ENCODE measurements around the gene TAF1B.

The TAF1B gene

DNA sequence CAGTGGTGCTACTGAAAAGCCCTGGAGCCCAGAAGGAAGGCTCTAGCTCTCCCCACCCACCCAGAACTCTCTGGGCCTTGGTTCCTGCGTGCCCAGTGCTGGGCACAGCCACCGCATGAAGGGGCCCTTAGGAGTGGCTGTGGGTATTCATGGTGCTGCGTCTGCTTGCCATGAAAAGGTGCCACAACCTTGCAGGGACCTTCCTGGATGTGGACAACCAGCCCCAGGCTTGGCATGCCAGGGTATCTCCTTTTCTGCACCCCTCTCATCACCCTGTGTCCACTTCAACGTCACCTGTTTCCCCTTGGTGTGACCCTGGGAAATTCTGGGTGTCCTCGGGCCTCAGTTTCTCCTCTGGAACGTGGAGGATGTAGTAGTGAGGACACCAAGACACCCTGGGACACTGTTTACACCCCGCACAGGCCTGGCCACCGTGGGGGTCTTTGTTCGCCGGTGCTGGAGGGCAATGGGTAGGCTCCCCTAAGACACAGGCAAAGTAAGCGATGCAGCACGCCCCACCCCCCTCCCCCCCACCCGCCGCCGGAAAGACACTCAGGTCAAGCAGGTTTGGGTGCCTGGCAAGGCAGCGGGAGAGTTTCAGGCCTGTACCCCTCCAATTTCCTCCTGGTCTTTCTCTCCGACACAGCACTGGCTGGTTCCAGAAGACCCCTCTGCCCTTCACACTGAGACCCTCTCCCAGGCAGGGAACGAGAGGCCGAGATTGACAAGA is 34.8 kb upstream of the TAF1B start:
- H3K4me3 ChIP-seq (replicated peaks in 1 of 2; ENCODE audit: low read depth in 2 of 2, low read length in 2 of 2): no peak overlapping the region
- no peak for TF ChIP-seq CTCF (IDR thresholded peaks at IDR 0.05; ENCODE audit: low read depth, low read length)
- DNase-seq (ENCODE audit: low read depth in 2 of 2): no peak

GRCh38 chr2:9809064-9809356 is 34.3 kb upstream of the TAF1B start:
- TF ChIP-seq CTCF (IDR thresholded peaks at IDR 0.05; ENCODE audit: low read depth, low read length): no peak
- DNase-seq (ENCODE audit: low read depth in 2 of 2): no peak
- no peak overlapping the region for H3K4me3 ChIP-seq (replicated peaks in 1 of 2; ENCODE audit: low read depth in 2 of 2, low read length in 2 of 2)

- H3K4me3 ChIP-seq (replicated peaks in 1 of 2; ENCODE audit: low read depth in 2 of 2, low read length in 2 of 2): no peak overlapping the region
- DNase-seq (ENCODE audit: low read depth in 2 of 2): no peak
- TF ChIP-seq CTCF (IDR thresholded peaks at IDR 0.05; ENCODE audit: low read depth, low read length): no peak
Measured at GRCh38 chr2:9809448-9810088, 33.7 kb upstream of the TAF1B start.

DNA sequence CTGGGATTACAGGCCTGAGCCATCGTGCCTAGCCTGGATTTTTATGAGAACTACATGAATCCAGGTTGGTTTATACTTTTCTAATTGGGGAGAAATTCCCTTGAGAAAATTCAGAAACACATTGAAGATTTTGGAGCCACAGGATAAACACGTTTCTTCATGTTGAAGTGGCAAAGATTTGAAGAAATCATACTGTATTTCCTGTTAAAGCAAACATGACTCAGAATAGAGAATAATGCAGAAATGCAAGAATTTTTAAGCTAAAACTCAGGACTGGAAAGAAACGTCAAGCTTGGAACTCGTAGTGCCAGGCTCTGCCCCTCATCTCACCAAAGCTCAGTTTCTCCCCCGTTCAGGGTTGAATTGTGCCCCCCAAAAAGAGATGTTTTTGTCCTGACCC is 32.1 kb upstream of the TAF1B start:
- peak in 1 of 2 donors; percentile 15 for DNase-seq (ENCODE audit: low read depth in 2 of 2)
- TF ChIP-seq CTCF (IDR thresholded peaks at IDR 0.05; ENCODE audit: low read depth, low read length): no peak
- no peak overlapping the region for H3K4me3 ChIP-seq (replicated peaks in 1 of 2; ENCODE audit: low read depth in 2 of 2, low read length in 2 of 2)

- no peak for DNase-seq (ENCODE audit: low read depth in 2 of 2)
Measured at GRCh38 chr2:9811679-9812511, 31.4 kb upstream of the TAF1B start.

DNA sequence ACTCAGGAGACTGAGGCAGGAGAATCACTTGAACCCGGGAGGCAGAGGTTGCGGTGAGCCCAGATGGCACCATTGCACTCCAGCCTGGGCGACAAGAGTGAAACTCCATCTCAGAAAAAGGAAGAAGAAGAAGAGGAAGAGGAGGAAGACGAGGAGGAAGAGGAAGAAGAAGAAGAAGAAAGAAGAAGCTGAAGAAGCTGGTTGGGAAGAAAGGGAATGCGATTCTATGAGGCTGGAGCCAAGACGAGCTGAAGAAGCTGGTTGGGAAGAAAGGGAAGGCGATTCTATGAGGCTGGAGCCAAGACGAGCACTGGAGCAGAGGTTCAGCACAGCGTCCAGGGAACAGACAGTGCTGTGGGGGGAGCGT is 30.3 kb upstream of the TAF1B start:
- H3K4me3 ChIP-seq (replicated peaks in 1 of 2; ENCODE audit: low read depth in 2 of 2, low read length in 2 of 2): no peak overlapping the region
- TF ChIP-seq CTCF (IDR thresholded peaks at IDR 0.05; ENCODE audit: low read depth, low read length): no peak
- DNase-seq (ENCODE audit: low read depth in 2 of 2): no peak

More at GRCh38 chr2:9811679-9812511, 31.4 kb upstream of the TAF1B start:
- TF ChIP-seq CTCF (IDR thresholded peaks at IDR 0.05; ENCODE audit: low read depth, low read length): no peak
- no peak overlapping the region for H3K4me3 ChIP-seq (replicated peaks in 1 of 2; ENCODE audit: low read depth in 2 of 2, low read length in 2 of 2)

All from cardiac fibroblast (primary cell).